ENCODE results near the gene SIPA1L3.

- no peak for TF ChIP-seq POLR2A (IDR thresholded peaks at IDR 0.05)
- TF ChIP-seq CTCF (IDR thresholded peaks at IDR 0.05), result no peak
- no peak for TF ChIP-seq POLR2AphosphoS5 (IDR thresholded peaks at IDR 0.05)
- no peak for TF ChIP-seq EP300 (IDR thresholded peaks at IDR 0.05)
Measured at GRCh38 chr19:38184815-38185214, 277.8 kb downstream of the SIPA1L3 start.

All from upper lobe of left lung (tissue), 4 donors.